GM10266 (cell line): ENCODE data around the gene PHKG1.
"Not testable (repeated sequence)": the region's sequence is repeated elsewhere in the genome, so short reads cannot be mapped to it uniquely, and the experiment has no call there.

Experiments used
- DNase-seq: peaks from one replicate; pipeline ENCODE4 v3.0.0; 2012; ENCODE audit errors: extremely low spot score
- TF ChIP-seq, protein P1 (sequence below): IDR thresholded peaks from 2 replicates; pipeline ENCODE4 v1.5.1; 2012; ENCODE audit warnings: mild to moderate bottlenecking, low read depth; ENCODE audit not compliant: control insufficient read depth, insufficient read depth; ENCODE audit errors: missing control alignments

Gene PHKG1

DNA sequence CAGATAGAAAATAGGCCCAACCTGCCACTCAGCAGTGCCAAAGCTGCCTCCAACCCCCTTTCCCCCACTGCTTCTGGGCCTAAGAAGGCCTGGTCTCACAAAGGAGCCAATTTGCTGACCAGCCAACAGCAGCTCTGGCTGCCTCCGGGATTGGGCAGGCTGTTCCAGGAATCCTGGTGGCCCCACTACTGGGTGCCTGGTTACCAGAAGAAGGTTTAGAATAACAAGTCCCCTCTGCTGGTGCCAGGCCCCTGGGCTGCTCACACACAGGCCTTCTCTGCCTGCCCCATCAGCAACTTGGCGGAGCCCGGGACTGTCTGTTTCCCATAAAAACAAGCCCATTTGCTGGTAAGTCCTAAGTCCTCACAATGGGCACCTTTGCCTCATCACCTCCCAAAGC, 1.2 kb downstream of the PHKG1 start:
- TF ChIP-seq, protein P1, sequence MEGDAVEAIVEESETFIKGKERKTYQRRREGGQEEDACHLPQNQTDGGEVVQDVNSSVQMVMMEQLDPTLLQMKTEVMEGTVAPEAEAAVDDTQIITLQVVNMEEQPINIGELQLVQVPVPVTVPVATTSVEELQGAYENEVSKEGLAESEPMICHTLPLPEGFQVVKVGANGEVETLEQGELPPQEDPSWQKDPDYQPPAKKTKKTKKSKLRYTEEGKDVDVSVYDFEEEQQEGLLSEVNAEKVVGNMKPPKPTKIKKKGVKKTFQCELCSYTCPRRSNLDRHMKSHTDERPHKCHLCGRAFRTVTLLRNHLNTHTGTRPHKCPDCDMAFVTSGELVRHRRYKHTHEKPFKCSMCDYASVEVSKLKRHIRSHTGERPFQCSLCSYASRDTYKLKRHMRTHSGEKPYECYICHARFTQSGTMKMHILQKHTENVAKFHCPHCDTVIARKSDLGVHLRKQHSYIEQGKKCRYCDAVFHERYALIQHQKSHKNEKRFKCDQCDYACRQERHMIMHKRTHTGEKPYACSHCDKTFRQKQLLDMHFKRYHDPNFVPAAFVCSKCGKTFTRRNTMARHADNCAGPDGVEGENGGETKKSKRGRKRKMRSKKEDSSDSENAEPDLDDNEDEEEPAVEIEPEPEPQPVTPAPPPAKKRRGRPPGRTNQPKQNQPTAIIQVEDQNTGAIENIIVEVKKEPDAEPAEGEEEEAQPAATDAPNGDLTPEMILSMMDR = no peak
- no peak for DNase-seq

DNA sequence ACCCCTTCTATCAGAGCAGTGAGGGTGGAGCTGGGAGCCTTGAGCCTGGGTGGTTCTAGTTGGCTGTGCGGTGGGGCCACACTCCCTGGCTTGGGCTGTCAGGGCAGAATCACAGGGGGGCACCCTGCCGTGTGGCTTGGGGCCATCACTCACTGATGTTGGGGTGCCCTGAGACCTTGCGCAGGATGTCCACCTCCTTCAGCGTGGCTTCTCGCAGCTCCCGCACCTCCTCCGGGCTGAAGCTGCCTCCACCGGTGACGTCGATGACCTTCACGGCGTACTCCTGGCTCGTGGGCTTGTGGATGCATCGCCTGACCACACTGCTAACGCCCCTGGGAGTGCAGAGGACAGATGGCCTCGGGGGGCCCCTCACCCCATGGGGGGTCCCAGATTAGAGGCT, 5.3 kb downstream of the PHKG1 start:
- TF ChIP-seq, protein P1 = no peak
- no peak for DNase-seq

DNA sequence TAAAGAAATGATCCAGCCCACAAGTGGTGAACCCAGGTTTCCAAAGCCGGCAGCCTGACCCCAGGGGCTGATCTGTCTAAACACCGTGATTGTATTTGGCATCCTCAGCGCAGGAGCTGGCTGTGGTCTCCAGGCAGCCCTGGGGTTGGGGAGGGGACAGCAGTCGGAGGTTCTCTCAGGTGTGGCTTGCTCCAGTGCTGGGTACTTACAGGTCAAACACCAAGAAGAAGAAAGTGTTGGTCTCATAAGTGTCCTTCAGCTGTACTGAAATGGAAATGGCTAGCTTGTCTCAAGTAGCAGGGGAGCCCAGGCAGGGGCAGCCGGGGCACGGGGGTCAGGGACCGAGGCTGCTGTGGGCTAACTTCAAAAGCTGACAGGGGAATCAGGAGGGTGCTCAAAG, 6.0 kb downstream of the PHKG1 start:
- DNase-seq = no peak
- TF ChIP-seq, protein P1 = no peak

DNA sequence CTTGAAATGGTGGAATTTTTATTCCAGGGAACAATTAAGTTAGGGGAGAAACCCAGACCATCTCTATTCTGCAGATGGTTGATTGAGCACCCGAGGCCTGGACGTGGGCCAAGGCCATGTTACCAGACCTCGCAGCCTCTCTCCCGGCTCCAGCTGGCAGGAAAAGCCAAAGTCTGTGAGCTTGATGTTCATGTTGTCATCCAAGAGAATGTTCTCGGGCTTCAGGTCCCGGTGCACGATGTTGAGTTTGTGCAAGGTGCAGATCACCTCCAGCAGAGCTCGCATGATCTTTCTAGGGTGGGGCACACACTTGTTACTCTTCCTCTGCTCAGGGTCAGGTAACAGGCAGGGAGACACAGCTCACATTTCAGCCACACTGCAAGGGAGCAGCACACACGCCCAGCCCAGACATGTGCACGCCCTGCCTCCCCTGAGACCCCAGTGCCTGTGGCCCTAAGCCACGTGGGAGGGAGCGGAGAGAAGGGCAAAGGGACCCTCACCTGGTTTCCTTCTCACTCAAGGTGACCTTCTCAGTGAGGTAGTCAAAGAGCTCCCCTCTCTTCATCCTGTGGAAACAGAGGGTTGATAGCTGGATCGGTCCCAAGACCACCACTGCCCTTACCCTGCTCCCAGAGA, 9.5 kb downstream of the PHKG1 start:
- DNase-seq = no peak
- TF ChIP-seq, protein P1 = no peak

DNA sequence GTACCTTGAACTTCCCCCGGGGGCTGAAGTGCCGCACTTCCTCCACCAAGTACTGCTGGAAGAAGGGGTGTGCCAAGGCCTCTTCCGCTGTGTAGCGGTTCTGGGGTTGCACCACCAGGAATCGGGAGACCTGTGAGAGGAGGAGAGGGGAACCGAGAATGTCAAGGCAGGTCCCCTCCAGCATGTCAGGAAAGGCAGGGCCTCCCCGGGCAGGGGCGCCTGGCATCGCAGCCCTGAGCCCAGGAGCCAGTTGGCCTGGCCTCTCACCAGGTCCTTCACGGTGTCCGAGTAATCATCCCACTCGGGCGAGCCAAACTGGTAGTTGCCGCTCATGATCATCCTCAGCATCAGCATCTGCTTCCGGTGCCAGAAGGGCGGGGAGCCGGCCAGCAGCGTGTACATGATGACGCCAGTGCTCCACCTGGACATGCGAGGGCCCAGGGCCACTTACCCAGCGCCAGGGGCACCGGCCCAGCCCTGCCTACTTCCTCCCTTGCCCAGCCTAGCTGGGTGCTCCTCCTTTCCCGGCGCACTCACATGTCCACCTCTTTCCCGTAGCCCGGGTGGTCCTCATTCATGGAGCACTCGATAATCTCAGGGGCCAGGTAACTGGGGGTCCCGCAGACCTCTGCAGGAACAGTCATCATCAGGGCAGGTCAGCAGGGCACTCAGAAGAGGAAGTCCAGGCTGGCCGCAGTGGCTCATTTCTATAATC, 11.0 kb downstream of the PHKG1 start:
- no peak for DNase-seq
- TF ChIP-seq, protein P1 = no peak

DNA sequence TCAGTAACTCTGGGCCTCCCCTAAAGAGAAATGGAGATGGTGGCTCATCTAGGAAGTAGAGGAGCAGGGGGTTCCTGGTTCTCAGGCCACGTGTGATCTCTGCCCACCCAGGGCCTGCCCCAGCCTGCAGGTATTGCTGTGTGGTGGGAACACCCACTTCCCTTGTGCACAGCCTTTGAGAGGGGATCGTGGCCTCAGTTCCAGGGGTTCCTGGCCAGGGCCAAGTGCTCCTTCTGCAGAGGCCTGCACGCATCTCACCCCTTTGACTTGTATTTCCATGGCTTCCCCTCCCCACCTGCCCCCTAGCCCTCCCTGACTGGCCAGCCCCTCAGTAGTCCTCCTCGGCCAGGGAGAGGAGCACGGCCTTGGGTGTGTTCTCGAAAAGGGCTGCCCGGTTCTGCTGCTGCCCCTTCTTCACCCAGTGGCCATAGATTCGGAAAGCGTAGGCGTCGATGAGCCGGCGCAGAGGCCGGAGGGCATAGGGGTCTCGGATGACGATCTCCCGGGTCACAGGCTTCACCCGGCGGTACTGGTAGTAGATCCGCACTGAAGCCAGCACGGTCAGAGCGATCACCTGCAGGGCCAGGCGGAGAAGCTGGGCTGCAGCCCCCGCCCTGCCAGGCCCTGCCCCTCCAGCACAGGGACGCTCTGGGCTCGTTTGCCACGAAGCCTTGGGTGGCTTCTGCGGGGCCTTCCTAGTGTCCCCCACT, 11.9 kb downstream of the PHKG1 start:
- not testable (repeated sequence) for DNase-seq

DNA sequence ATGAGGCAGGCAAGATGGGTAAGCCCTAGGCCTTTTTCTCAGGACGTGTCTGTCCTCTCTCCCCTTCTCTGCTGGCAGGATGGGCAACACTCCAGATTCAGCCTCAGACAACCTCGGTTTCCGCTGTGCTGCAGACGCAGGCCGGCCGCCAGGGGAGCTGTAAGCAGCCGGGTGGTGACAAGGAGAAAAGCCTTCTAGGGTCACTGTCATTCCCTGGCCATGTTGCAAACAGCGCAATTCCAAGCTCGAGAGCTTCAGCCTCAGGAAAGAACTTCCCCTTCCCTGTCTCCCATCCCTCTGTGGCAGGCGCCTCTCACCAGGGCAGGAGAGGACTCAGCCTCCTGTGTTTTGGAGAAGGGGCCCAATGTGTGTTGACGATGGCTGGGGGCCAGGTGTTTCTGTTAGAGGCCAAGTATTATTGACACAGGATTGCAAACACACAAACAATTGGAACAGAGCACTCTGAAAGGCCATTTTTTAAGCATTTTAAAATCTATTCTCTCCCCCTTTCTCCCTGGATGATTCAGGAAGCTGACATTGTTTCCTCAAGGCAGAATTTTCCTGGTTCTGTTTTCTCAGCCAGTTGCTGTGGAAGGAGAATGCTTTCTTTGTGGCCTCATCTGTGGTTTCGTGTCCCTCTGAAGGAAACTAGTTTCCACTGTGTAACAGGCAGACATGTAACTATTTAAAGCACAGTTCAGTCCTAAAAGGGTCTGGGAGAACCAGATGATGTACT, 13.1 kb downstream of the PHKG1 start:
- DNase-seq = no peak
- TF ChIP-seq, protein P1 = no peak
